Upper lobe of right lung (tissue), 1 donor: ENCODE measurements around the gene OLIG3. TPM values are rescaled to one million over a fixed set of nuclear protein-coding genes. Genes with fewer than 3 reads are reported as not detected.

Experiments used
- ATAC-seq: fragments of 200-7000 bp; cut with Tn5 transposase; one replicate; pipeline ENCODE4 v1.9.1; 2020; ENCODE audit warnings: mild to moderate bottlenecking, moderate library complexity
- DNase-seq: peaks from one replicate; pipeline ENCODE4 v3.0.0-alpha.2; 2020
- H3K27ac ChIP-seq: fragments of 200-600 bp; one replicate; pipeline ENCODE4 v1.8.0; 2022
- H3K27me3 ChIP-seq: fragments of 200-600 bp; one replicate; pipeline ENCODE4 v1.8.0; 2022; ENCODE audit warnings: mild to moderate bottlenecking
- H3K36me3 ChIP-seq: fragments of 200-600 bp; one replicate; pipeline ENCODE4 v1.8.0; 2022
- H3K4me1 ChIP-seq: fragments of 200-600 bp; one replicate; pipeline ENCODE4 v1.8.0; 2022
- H3K4me3 ChIP-seq: fragments of 200-600 bp; one replicate; pipeline ENCODE4 v1.8.0; 2022; ENCODE audit warnings: mild to moderate bottlenecking
- H3K9me3 ChIP-seq: fragments of 200-600 bp; one replicate; pipeline ENCODE4 v1.8.0; 2022
- CTCF ChIP-seq: fragments of 200-600 bp; IDR thresholded peaks from one replicate; pipeline ENCODE4 v1.8.0; 2022; ENCODE audit warnings: antibody characterized with exemption
- intact Hi-C: fragments of 100-400 bp; cut with DNase I; formaldehyde crosslinking; loops from one replicate; pipeline ENCODE4 v1.11.0; 2022
- total RNA-seq: library from RNA; stranded (reverse); fragmentation: NEBNext Ultra II Directional; extraction: Animal tissue kit (Norgen Biotek cat#: 25700); gene quantifications from one replicate; pipeline ENCODE4 v1.2.1, GENCODE V29; 2021
- donor health status: DM: no; HTN: yes; CAD: no; lungs with severe emphysema.

Gene OLIG3
- total RNA-seq, 1 donor from 2014 or later = not detected

GRCh38 chr6:137498481-137499190, 4.4 kb upstream of the OLIG3 start:
- Histone ChIP-seq H3K36me3 (no peaks in the 10 kb centered on the region), H3K27ac (no peak overlapping the region), H3K27me3 (peaks cover 82% of the 10 kb centered on the region), H3K9me3 (no peaks in the 10 kb centered on the region), H3K4me3 (no peak overlapping the region), H3K4me1 (peaks cover 13% of the 10 kb centered on the region)
- ATAC-seq (no peak), DNase-seq (no peak)
- intact Hi-C loops = no loop called here
- no peak for TF ChIP-seq CTCF

DNA sequence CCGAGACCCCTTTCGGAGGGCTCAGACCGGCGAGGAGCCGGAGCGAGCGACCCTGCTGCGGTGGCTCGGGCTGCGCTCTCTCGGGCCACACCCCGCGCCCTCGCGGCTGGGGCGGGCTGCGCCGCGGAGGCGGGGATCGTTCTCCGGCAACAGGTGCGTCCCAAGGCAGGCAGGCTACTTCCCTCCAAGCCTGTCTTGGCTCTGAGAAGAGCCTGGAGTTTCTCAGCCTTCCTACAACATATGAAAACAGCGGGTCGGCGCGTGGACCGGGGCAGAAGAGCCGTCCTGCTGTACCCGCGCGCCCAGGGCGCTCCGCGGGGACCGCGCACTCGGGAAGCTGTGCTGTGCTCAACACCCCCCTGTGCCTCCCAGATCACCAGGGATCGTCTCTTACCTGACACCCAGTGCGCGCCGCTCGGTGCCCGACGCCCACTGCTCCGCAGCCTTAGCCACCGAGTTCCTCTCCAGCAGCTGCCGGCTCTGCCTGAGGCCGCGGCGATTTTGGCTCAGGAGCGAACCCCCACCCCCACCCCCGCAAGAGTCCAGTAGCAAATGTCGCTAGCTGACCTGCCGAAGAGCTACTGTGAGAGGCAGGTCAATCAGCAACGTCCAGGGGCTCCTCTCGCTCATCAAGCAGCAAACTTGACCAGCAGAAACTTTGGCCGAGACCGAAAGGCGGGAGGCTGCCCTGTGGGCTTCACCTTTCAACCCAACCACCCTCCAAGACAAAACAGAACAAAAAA, 3.7 kb upstream of the OLIG3 start:
- no peaks in the 10 kb centered on the region for H3K9me3 ChIP-seq
- no peak overlapping the region for H3K27ac ChIP-seq
- TF ChIP-seq CTCF = no peak
- peaks cover 86% of the 10 kb centered on the region for H3K27me3 ChIP-seq
- H3K4me3 ChIP-seq = peak overlapping the region; percentile 11
- no peaks in the 10 kb centered on the region for H3K36me3 ChIP-seq
- ATAC-seq (peak; percentile 54), DNase-seq (no peak)
- intact Hi-C loops = no loop called here
- H3K4me1 ChIP-seq = peaks cover 19% of the 10 kb centered on the region

DNA sequence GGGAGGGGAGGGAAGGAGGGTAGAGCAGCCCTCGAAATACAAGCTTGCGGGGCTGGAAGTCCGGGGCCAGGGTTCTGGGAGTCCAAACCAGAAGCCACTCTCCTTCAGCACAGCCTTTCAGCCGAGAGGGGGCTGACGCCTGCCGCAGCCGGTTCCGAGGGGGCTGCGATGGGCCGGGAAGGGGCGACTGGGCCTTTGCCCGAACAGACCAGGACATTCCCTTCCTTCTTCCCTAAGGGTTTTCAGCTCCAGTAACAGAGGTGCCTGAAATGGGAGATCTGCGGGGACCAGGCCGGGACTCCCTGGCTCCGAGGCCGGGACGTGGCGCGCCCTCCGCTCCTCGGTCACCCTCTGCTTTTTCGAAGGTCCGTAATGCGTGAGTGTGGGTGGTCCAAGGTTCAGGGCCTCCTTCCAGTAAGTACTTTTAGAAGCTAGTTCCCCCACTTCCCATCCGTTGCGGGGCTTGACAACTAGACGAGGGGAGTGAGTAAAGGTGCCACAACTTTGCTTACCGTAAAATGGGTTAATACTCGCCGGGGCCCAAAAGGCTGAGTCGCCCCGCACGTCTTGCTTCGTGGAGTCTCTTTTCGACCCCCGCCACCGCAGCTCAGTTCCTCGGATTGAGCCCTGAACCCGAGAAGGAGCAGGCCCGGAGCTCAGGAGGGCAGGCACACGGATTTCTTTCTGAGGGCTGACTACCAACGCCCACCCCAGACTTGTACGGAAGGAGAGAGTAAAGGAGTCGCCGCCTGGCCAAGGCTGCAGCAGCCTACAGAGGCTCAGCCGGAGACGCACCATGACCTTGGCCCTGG, 2.9 kb upstream of the OLIG3 start:
- Histone ChIP-seq H3K4me3 (peak overlapping the region; percentile 11), H3K27ac (no peak overlapping the region), H3K27me3 (peaks cover 94% of the 10 kb centered on the region), H3K36me3 (no peaks in the 10 kb centered on the region), H3K4me1 (peaks cover 19% of the 10 kb centered on the region), H3K9me3 (no peaks in the 10 kb centered on the region)
- intact Hi-C loops = no loop called here
- DNase-seq = no peak
- TF ChIP-seq CTCF = no peak
- ATAC-seq = no peak

GRCh38 chr6:137496368-137496767, 2.2 kb upstream of the OLIG3 start:
- DNase-seq = no peak
- TF ChIP-seq CTCF = no peak
- Histone ChIP-seq H3K4me1 (peaks cover 19% of the 10 kb centered on the region), H3K36me3 (no peaks in the 10 kb centered on the region), H3K27ac (no peak overlapping the region), H3K9me3 (no peaks in the 10 kb centered on the region), H3K4me3 (no peak overlapping the region), H3K27me3 (peaks cover 97% of the 10 kb centered on the region)
- intact Hi-C loops = no loop called here
- no peak for ATAC-seq

DNA sequence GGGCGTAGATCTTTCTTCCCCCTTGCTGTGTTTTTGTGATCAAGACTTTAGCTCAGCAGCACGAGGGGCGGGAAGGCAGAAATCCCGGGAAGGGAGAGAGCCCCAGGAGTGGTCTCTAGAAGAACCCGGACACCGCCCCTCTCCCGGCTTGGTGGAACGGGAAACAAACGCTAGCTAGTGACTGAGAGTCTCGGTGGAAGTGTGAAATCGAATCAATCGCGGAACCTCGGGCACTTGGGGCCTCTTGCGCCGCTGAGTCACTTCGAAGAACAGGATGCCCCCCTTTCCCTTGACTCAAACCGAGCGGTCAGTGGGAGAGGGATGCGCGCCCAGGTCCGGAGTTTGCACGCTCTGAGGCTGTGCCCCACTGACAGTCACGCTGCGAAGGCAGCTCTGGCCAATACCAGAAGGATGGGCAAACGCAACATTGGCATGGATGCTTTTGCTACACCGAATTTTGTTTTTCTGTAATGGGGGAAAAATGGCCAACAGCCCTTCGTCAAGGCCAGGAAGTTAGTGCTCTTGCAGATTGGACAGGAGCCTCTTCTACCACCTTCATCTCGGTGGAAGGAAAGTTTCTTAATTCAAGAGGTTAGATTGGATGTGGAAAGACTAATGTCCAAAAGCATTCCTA, 1.6 kb upstream of the OLIG3 start:
- Histone ChIP-seq H3K9me3 (no peaks in the 10 kb centered on the region), H3K4me1 (peaks cover 19% of the 10 kb centered on the region), H3K4me3 (no peak overlapping the region), H3K36me3 (no peaks in the 10 kb centered on the region), H3K27me3 (peaks cover 99% of the 10 kb centered on the region), H3K27ac (no peak overlapping the region)
- DNase-seq (no peak), ATAC-seq (no peak)
- intact Hi-C loops = no loop called here
- TF ChIP-seq CTCF = no peak
